Glutamatergic neuron (in vitro differentiated cells): ENCODE results near the gene LMAN1L. TPM values are rescaled to one million over a fixed set of nuclear protein-coding genes. Genes with fewer than 3 reads are reported as not detected.

Source experiments
- DNase-seq: peaks from one replicate; pipeline ENCODE4 v3.0.0; 2022
- H3K27ac Mint-ChIP-seq: one replicate; pipeline ENCODE4 v1.8.0; 2020; ENCODE audit warnings: mild to moderate bottlenecking, mixed read lengths, inconsistent platforms; ENCODE audit not compliant: unreplicated experiment
- H3K27me3 Mint-ChIP-seq: one replicate; pipeline ENCODE4 v1.8.0; 2020; ENCODE audit warnings: mild to moderate bottlenecking, moderate library complexity, mixed read lengths, inconsistent platforms; ENCODE audit not compliant: unreplicated experiment
- H3K36me3 Mint-ChIP-seq: one replicate; pipeline ENCODE4 v1.8.0; 2020; ENCODE audit warnings: mild to moderate bottlenecking, mixed read lengths, inconsistent platforms; ENCODE audit not compliant: unreplicated experiment
- H3K4me1 Mint-ChIP-seq: one replicate; pipeline ENCODE4 v1.8.0; 2020; ENCODE audit warnings: mild to moderate bottlenecking, low read depth, mixed read lengths, inconsistent platforms; ENCODE audit not compliant: unreplicated experiment
- H3K4me3 Mint-ChIP-seq: one replicate; pipeline ENCODE4 v1.8.0; 2020; ENCODE audit warnings: mild to moderate bottlenecking, mixed read lengths, inconsistent platforms; ENCODE audit not compliant: unreplicated experiment
- H3K9me3 Mint-ChIP-seq: one replicate; pipeline ENCODE4 v1.8.0; 2020; ENCODE audit warnings: mild to moderate bottlenecking, moderate library complexity, mixed read lengths, inconsistent platforms; ENCODE audit not compliant: unreplicated experiment
- total RNA-seq: library from RNA; stranded (reverse); fragmentation: NEBNext Ultra II Directional; extraction: Animal tissue kit (Norgen Biotek cat#: 25700); gene quantifications from one replicate; pipeline ENCODE4 v1.2.1, GENCODE V29; 2021; ENCODE audit not compliant: unreplicated experiment
- TF ChIP-seq, protein P1 (sequence below): fragments of 200-600 bp; sonication (generic); IDR thresholded peaks from one replicate; pipeline ENCODE4 v1.5.0; 2021; ENCODE audit not compliant: partially characterized antibody, unreplicated experiment

The LMAN1L gene
- total RNA-seq, 1 donor from 2014 or later, result not detected

DNA sequence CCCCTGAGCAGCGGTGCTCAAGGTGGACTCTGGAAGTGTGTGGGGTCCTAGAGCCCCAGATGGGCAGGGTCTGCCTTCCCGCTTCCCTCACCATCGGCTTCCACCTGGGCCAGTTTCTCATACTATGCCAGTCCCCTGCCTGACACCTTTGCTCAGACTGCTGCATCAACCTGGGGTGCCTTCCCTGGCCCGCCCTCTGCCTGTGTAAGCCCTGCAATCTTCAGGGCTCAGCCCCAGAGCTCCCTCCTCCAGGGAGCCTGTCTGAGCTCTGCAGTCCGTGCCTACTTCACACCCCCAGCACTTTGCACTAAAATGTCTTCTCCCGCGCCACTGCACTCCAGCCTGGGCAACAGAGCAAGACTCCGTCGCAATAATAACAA, 17.7 kb upstream of the LMAN1L start:
- H3K27me3 Mint-ChIP-seq, result peaks cover 9% of the 10 kb centered on the region
- H3K4me1 Mint-ChIP-seq, result peaks cover 12% of the 10 kb centered on the region
- TF ChIP-seq, protein P1, sequence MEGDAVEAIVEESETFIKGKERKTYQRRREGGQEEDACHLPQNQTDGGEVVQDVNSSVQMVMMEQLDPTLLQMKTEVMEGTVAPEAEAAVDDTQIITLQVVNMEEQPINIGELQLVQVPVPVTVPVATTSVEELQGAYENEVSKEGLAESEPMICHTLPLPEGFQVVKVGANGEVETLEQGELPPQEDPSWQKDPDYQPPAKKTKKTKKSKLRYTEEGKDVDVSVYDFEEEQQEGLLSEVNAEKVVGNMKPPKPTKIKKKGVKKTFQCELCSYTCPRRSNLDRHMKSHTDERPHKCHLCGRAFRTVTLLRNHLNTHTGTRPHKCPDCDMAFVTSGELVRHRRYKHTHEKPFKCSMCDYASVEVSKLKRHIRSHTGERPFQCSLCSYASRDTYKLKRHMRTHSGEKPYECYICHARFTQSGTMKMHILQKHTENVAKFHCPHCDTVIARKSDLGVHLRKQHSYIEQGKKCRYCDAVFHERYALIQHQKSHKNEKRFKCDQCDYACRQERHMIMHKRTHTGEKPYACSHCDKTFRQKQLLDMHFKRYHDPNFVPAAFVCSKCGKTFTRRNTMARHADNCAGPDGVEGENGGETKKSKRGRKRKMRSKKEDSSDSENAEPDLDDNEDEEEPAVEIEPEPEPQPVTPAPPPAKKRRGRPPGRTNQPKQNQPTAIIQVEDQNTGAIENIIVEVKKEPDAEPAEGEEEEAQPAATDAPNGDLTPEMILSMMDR, result no peak
- H3K4me3 Mint-ChIP-seq, result no peak overlapping the region
- H3K36me3 Mint-ChIP-seq, result no peaks in the 10 kb centered on the region
- no peak for DNase-seq
- no peaks in the 10 kb centered on the region for H3K9me3 Mint-ChIP-seq
- H3K27ac Mint-ChIP-seq, result no peak overlapping the region

DNA sequence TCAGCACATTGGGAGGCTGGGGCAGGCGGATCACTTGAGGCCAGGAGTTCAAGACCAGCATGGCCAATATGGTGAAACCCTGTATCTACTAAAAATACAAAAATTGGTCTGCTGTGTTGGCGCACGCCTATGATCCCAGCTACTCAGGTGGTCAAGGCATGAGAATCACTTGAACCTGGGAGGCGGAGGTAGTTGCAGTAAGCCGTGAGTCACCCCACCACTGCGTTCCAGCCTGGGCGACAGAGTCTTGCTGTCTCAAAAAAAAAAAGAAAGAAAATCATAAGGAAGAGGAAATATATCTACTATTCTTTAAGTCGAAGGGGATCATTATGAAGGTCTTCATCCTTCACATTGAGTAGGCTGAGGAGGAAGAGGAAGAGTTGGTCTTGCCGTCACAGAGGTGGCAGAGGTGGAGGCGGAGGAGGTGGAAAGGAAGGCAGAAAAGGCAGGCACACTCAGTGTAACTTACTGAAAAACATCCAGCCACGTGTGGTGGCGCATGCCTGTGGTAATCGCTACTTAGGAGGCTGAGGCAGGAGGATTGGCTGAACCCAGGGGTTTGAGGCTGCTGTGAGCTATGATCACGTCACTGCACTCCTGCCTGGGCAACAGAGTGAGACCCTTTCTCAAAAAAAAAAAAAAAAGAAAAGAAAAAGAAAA, 16.5 kb upstream of the LMAN1L start:
- Mint-ChIP-seq H3K4me3 (no peak overlapping the region), H3K27ac (no peak overlapping the region), H3K4me1 (peaks cover 12% of the 10 kb centered on the region), H3K36me3 (no peaks in the 10 kb centered on the region), H3K9me3 (no peaks in the 10 kb centered on the region), H3K27me3 (peaks cover 6% of the 10 kb centered on the region)
- TF ChIP-seq, protein P1, result no peak
- no peak for DNase-seq

DNA sequence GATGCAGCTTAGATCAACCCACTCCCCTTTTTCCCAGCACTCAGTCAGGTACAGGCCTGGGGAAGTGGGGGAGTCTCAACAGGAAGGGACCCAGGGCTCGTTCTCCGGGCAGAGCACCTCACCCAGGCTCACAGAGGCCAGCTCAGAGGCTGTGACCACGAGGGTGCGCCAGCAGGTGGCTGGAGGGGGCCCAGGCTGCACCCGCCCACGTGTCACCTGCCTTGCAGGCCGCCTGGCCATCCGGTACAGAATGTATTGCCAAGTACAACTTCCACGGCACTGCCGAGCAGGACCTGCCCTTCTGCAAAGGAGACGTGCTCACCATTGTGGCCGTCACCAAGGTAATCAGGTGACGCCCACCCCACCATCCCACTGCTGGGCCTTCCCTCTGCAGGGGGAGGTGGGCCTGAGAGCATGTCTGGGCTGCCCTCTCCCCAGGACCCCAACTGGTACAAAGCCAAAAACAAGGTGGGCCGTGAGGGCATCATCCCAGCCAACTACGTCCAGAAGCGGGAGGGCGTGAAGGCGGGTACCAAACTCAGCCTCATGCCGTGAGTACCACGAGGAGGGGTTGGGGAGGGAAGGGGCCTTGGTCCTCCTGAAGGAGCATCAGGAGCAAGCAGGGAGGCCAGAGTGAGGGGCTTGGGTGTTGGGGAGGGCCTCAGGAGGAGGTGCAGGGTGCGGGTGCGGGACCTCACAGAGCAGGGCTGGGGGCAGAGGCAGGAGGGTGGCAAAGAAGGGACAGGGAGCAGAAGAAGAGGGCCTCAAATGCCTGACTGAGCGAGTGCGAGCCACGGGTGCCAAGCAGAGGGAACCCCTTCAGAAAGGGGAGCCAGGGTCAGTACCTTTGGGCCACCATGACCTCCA, 14.0 kb upstream of the LMAN1L start:
- no peaks in the 10 kb centered on the region for H3K36me3 Mint-ChIP-seq
- peaks cover 4% of the 10 kb centered on the region for H3K27me3 Mint-ChIP-seq
- TF ChIP-seq, protein P1, result no peak
- no peak for DNase-seq
- no peaks in the 10 kb centered on the region for H3K9me3 Mint-ChIP-seq
- H3K4me1 Mint-ChIP-seq, result no peaks in the 10 kb centered on the region
- H3K27ac Mint-ChIP-seq, result no peak overlapping the region
- H3K4me3 Mint-ChIP-seq, result no peak overlapping the region

DNA sequence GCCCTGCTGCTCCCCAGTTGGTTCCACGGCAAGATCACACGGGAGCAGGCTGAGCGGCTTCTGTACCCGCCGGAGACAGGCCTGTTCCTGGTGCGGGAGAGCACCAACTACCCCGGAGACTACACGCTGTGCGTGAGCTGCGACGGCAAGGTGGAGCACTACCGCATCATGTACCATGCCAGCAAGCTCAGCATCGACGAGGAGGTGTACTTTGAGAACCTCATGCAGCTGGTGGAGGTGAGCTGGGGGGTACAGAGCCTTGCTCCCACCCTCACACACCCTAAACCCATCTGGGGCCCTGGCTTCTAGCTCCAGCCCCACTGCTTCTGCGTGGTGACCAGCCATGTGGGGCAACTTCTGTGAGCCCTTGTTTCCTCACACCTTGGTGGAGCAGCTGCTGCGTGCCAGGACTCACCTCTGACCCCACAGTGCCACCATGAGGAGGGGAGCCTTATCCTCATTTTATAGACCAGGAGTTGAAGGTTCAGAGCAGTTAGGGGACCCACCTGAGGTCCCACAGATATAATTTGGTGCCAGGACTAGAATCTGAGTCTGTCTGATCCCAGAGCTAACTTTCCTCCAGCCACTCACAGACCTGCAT, 13.3 kb upstream of the LMAN1L start:
- peaks cover 4% of the 10 kb centered on the region for H3K27me3 Mint-ChIP-seq
- H3K9me3 Mint-ChIP-seq, result peaks cover 3% of the 10 kb centered on the region
- H3K27ac Mint-ChIP-seq, result no peak overlapping the region

More for the DNA sequence above, 13.3 kb upstream of the LMAN1L start:
- H3K4me3 Mint-ChIP-seq, result no peak overlapping the region
- H3K36me3 Mint-ChIP-seq, result peaks cover 6% of the 10 kb centered on the region
- DNase-seq, result no peak
- H3K4me1 Mint-ChIP-seq, result no peaks in the 10 kb centered on the region
- TF ChIP-seq, protein P1, result no peak
